ENCODE measurements around the gene FGG.

FGG gene

DNA sequence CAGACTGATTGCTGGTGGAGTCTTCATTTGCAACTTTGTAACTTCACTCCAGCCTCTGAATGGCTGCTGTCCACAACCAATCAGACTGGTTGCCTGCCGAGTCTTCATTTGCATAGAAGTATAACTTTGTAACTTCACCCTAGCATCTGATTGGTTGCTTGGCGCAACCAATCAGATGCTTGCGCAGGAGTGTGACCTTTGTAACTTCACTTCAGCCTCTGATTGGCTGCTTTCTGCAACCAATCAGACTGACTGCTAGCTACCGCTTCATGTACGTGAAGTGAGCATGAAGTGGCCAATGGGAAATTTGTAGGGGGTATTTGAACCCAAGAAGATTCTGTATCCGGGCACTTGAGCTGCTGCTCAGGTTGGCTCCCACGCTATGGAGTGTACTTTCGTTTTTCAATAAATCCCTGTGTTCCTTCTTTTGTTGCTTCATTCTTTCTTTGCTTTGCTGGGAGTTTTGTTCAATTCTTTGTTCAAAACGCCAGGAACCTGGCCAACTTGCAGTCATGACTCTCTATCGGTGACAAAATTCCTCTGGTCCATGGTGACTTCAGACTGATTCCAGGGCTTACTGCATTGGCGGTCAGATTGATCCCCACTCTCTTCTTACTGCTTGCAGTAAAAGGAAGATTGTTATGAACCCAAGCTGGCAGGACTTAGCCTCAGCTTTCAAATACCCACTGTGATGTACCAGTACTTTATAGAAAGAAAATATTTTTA is 46.4 kb upstream of the FGG start:
- no peak for TF ChIP-seq ZNF133 (tag by site-specific recombination; IDR thresholded peaks at IDR 0.05)
- no peak for TF ChIP-seq ZXDB (tag by site-specific recombination; IDR thresholded peaks at IDR 0.05)
- TF ChIP-seq, protein P1, sequence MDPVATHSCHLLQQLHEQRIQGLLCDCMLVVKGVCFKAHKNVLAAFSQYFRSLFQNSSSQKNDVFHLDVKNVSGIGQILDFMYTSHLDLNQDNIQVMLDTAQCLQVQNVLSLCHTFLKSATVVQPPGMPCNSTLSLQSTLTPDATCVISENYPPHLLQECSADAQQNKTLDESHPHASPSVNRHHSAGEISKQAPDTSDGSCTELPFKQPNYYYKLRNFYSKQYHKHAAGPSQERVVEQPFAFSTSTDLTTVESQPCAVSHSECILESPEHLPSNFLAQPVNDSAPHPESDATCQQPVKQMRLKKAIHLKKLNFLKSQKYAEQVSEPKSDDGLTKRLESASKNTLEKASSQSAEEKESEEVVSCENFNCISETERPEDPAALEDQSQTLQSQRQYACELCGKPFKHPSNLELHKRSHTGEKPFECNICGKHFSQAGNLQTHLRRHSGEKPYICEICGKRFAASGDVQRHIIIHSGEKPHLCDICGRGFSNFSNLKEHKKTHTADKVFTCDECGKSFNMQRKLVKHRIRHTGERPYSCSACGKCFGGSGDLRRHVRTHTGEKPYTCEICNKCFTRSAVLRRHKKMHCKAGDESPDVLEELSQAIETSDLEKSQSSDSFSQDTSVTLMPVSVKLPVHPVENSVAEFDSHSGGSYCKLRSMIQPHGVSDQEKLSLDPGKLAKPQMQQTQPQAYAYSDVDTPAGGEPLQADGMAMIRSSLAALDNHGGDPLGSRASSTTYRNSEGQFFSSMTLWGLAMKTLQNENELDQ (tag by site-specific recombination; IDR thresholded peaks at IDR 0.05; ENCODE audit: low read depth): no peak
- TF ChIP-seq, protein P2, sequence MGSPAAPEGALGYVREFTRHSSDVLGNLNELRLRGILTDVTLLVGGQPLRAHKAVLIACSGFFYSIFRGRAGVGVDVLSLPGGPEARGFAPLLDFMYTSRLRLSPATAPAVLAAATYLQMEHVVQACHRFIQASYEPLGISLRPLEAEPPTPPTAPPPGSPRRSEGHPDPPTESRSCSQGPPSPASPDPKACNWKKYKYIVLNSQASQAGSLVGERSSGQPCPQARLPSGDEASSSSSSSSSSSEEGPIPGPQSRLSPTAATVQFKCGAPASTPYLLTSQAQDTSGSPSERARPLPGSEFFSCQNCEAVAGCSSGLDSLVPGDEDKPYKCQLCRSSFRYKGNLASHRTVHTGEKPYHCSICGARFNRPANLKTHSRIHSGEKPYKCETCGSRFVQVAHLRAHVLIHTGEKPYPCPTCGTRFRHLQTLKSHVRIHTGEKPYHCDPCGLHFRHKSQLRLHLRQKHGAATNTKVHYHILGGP (tag by site-specific recombination; IDR thresholded peaks at IDR 0.05): no peak
- no peak for TF ChIP-seq ZNF214 (tag by site-specific recombination; IDR thresholded peaks at IDR 0.05; ENCODE audit: borderline replicate concordance)
- TF ChIP-seq ZNF670 (tag by site-specific recombination; IDR thresholded peaks at IDR 0.05; ENCODE audit: low read depth): no peak
- no peak for TF ChIP-seq ZNF138 (tag by site-specific recombination; IDR thresholded peaks at IDR 0.05; ENCODE audit: borderline replicate concordance)
- TF ChIP-seq, protein P3, sequence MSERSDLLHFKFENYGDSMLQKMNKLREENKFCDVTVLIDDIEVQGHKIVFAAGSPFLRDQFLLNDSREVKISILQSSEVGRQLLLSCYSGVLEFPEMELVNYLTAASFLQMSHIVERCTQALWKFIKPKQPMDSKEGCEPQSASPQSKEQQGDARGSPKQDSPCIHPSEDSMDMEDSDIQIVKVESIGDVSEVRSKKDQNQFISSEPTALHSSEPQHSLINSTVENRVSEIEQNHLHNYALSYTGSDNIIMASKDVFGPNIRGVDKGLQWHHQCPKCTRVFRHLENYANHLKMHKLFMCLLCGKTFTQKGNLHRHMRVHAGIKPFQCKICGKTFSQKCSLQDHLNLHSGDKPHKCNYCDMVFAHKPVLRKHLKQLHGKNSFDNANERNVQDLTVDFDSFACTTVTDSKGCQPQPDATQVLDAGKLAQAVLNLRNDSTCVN (tag by site-specific recombination; optimal IDR thresholded peaks at IDR 0.05): no peak
- TF ChIP-seq ZNF2 (tag by site-specific recombination; IDR thresholded peaks at IDR 0.05): no peak
- no peak for TF ChIP-seq ZNF561 (tag by site-specific recombination; IDR thresholded peaks at IDR 0.05; ENCODE audit: borderline replicate concordance)
- TF ChIP-seq, protein P4, sequence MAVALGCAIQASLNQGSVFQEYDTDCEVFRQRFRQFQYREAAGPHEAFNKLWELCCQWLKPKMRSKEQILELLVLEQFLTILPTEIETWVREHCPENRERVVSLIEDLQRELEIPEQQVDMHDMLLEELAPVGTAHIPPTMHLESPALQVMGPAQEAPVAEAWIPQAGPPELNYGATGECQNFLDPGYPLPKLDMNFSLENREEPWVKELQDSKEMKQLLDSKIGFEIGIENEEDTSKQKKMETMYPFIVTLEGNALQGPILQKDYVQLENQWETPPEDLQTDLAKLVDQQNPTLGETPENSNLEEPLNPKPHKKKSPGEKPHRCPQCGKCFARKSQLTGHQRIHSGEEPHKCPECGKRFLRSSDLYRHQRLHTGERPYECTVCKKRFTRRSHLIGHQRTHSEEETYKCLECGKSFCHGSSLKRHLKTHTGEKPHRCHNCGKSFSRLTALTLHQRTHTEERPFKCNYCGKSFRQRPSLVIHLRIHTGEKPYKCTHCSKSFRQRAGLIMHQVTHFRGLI (tag by site-specific recombination; IDR thresholded peaks at IDR 0.05): no peak
- H3K4me3 ChIP-seq (ENCODE audit: low read depth, low read length): no peak overlapping the region
- H3K4me1 ChIP-seq (ENCODE audit: control insufficient read depth, insufficient read depth, low read length): no peaks in the 10 kb centered on the region
- ChIA-PET POLR2A (no interaction called here), CTCF (interaction anchor here (0.9 kb wide), 1 partner anchor 18 kb away, joined by 4 read pairs; no protein-coding TSS in a partner anchor)
- no peaks in the 10 kb centered on the region for H3K36me3 ChIP-seq (ENCODE audit: control insufficient read depth in 2 of 2, insufficient read depth in 1 of 2, low read length in 2 of 2)
- H3K27ac ChIP-seq (ENCODE audit: extremely low read depth, low read depth, low read length): no peak overlapping the region
- no peaks in the 10 kb centered on the region for H3K9me3 ChIP-seq (ENCODE audit: control insufficient read depth, insufficient read depth, low read depth, low read length)

DNA sequence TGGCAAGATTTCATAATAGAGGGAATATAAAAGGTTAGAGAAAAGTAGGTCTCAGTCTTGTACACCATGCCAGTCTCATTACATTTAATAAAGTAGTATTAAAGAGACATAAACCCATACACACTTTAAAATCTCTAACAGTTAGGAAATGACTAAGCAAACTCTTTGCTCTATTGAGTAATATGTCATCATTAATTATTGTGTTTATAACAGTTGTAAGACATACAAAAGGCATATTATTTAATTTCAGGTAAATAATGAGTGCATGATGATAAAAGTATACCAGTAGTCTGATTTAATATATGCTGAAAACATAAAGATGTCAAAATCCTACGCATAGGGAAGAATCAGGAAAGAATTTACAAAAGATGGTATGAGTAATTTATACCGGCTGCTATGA is 31.0 kb upstream of the FGG start:
- ChIA-PET CTCF (interaction anchor here (0.8 to 1.1 kb wide), 2 partner anchors 93 to 135 kb away, joined by 3 read pairs; no protein-coding TSS in a partner anchor), POLR2A (no interaction called here)
- no peak overlapping the region for H3K27ac ChIP-seq (ENCODE audit: extremely low read depth, low read depth, low read length)
- no peaks in the 10 kb centered on the region for H3K4me1 ChIP-seq (ENCODE audit: control insufficient read depth, insufficient read depth, low read length)
- no peaks in the 10 kb centered on the region for H3K9me3 ChIP-seq (ENCODE audit: control insufficient read depth, insufficient read depth, low read depth, low read length)
- TF ChIP-seq ZNF654 (tag by site-specific recombination; IDR thresholded peaks at IDR 0.05; ENCODE audit: low read depth) (no peak), ZNF548 (tag by site-specific recombination; IDR thresholded peaks at IDR 0.05) (no peak), ZXDB (tag by site-specific recombination; IDR thresholded peaks at IDR 0.05) (no peak), ZNF514 (tag by site-specific recombination; IDR thresholded peaks at IDR 0.05) (no peak), GLIS1 (tag by site-specific recombination; IDR thresholded peaks at IDR 0.05) (no peak), ZNF555 (tag by site-specific recombination; conservative IDR thresholded peaks at IDR 0.05) (no peak), KLF7 (tag by site-specific recombination; IDR thresholded peaks at IDR 0.05; ENCODE audit: borderline replicate concordance) (no peak), ZNF768 (tag by site-specific recombination; IDR thresholded peaks at IDR 0.05) (no peak), ZNF223 (tag by site-specific recombination; IDR thresholded peaks at IDR 0.05) (no peak)
- TF ChIP-seq, protein P5, sequence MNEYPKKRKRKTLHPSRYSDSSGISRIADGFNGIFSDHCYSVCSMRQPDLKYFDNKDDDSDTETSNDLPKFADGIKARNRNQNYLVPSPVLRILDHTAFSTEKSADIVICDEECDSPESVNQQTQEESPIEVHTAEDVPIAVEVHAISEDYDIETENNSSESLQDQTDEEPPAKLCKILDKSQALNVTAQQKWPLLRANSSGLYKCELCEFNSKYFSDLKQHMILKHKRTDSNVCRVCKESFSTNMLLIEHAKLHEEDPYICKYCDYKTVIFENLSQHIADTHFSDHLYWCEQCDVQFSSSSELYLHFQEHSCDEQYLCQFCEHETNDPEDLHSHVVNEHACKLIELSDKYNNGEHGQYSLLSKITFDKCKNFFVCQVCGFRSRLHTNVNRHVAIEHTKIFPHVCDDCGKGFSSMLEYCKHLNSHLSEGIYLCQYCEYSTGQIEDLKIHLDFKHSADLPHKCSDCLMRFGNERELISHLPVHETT (tag by site-specific recombination; IDR thresholded peaks at IDR 0.05): no peak
- no peaks in the 10 kb centered on the region for H3K36me3 ChIP-seq (ENCODE audit: control insufficient read depth in 2 of 2, insufficient read depth in 1 of 2, low read length in 2 of 2)
- no peak overlapping the region for H3K4me3 ChIP-seq (ENCODE audit: low read depth, low read length)

Data from HEK293 (cell line).